Psoas muscle (tissue), 8 donors: ENCODE data around the gene RASGEF1C. TPM values are rescaled to one million over a fixed set of nuclear protein-coding genes. Genes with fewer than 3 reads are reported as not detected.

Experiments used
- ATAC-seq, 4 donors: fragments of 200-7000 bp; cut with Tn5 transposase; one replicate each; pipeline ENCODE4 v1.9.1; 2020; ENCODE audit warnings: moderate library complexity in 3 of 4, mild to moderate bottlenecking in 2 of 4
- DNase-seq, 2 donors: peaks; one replicate each; pipeline ENCODE4 v3.0.0-alpha.2; 2020
- H3K27ac ChIP-seq: fragments of 200-600 bp; one replicate; pipeline ENCODE4 v1.8.0; 2022
- H3K27me3 ChIP-seq, 3 donors: fragments of 200-600 bp in 1 of 3; one replicate each; pipeline versions ENCODE4 v1.6.1 to v1.8.0; 2013 to 2022; ENCODE audit warnings: low read length in 2 of 3, mild to moderate bottlenecking in 2 of 3, moderate library complexity in 1 of 3; ENCODE audit not compliant: insufficient read depth in 3 of 3
- H3K36me3 ChIP-seq, 2 donors: fragments of 200-600 bp in 1 of 2; one replicate each; pipeline versions ENCODE4 v1.6.1 to v1.8.0; 2013 to 2022; ENCODE audit warnings: low read depth in 1 of 2, mild to moderate bottlenecking in 1 of 2, moderate library complexity in 1 of 2; ENCODE audit not compliant: insufficient read depth in 1 of 2
- H3K4me1 ChIP-seq: fragments of 200-600 bp; one replicate; pipeline ENCODE4 v1.8.0; 2022
- H3K4me3 ChIP-seq: fragments of 200-600 bp; one replicate; pipeline ENCODE4 v1.8.0; 2022; ENCODE audit warnings: mild to moderate bottlenecking
- H3K9me3 ChIP-seq: fragments of 200-600 bp; one replicate; pipeline ENCODE4 v1.8.0; 2022
- WGBS, 3 donors: extraction: QIAGEN DNeasy Blood & Tissue Kit; methylation state at CpG; one replicate each; pipeline versions ENCODE4 v1.1.6 to v1.1.7; 2013; 5-methylcytosine and 5-hydroxymethylcytosine counted together
- intact Hi-C, 2 donors: fragments of 100-400 bp; cut with DNase I; formaldehyde crosslinking; loops; one replicate each; pipeline versions ENCODE4 v1.11.0 to v1.14.2; 2022
- polyA plus RNA-seq, 3 donors: library from polyadenylated mRNA; stranded (reverse); fragments of 200-250 nt; gene quantifications; one replicate each; pipeline ENCODE4 v1.2.3, GENCODE V29; 2013
- total RNA-seq, 4 donors: library from RNA; stranded (reverse); fragmentation: NEBNext Ultra II Directional in 2 of 4; extraction: Animal tissue kit (Norgen Biotek cat#: 25700) in 2 of 4; gene quantifications; one replicate each; pipeline versions ENCODE4 v1.2.1 to v1.2.4, GENCODE V29; 2021 to 2023
- TF ChIP-seq, protein P1 (sequence below): fragments of 200-600 bp; IDR thresholded peaks from one replicate; pipeline ENCODE4 v1.8.0; 2022; ENCODE audit warnings: antibody characterized with exemption
- donor health status: healthy with polysubstance abuse.
- donor health status: DM: no; HTN: no; CAD: no; lungs with moderate emphysema.
- donor health status: Bipolar disorder and iron deficiency.
- donor health status: healthy.
- donor health status: DM: yes; HTN: yes; CAD: no.
- donor health status: DM: no; HTN: no; CAD: no.
- donor health status: DM: no; HTN: no; CAD: no.
- donor health status: DM: yes; HTN: yes; CAD: no.

The RASGEF1C gene
- total and polyA plus RNA-seq, 7 donors: 0.03 to 0.05 (median 0.04) TPM; not detected in 4

DNA sequence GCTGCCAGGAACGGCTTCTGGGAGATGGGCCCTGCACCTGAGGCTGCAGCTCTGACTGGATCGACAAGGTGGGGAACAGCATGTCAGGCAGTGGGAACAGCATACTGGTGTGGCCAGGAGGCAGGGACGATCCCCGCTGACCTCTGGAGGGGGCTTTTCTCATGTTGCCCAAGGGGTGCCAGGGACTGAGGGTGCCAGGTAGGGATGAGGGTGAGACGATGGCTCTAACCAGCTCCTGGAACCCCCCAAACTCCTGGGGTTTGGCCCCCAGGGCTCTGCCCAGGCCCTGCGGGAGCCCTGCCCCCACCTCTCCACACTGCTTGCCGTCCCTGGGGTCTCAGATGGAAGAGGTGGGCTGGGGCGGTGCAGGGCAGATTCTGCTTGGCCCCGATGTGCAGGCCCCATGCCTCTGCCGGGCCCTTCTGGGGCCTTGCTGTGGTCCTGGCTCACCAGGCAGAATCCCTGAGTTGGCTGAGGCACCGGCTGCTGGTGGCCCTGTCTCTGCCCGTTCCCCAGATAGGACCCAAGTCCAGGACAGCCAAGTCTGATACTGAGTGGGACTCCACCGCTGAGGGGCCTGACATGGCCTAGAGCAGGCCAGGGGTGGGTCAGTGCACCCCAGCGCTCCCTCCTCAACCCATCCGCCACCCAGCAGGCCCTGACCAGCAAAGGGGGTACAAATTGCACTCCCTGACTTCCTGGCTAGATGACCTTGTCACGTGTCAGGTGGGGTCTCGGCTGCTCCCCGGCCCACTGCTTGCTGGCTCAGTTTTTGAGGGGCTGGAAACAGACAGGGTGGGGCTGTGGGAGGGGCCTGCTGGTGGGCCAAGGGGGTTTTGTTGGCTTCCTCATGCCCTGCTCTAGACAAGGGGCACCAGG lies 109.0 kb downstream of the RASGEF1C start:
- H3K27me3 ChIP-seq: peaks cover 0 to 12% (median 3%) of the 10 kb centered on the region in 3 donors
- 84 to 88% (median 85%) methylated on average over 18 of the region's 18 CpGs for WGBS, 3 donors
- H3K36me3 ChIP-seq: no peaks in the 10 kb centered on the region
- H3K9me3 ChIP-seq: no peaks in the 10 kb centered on the region
- intact Hi-C loops: loop anchor here in 1 of 2 donors (10.0 kb wide), 1 partner anchor 295 kb away; the partner anchor contains the start of gene MGAT4B
- TF ChIP-seq, protein P1, sequence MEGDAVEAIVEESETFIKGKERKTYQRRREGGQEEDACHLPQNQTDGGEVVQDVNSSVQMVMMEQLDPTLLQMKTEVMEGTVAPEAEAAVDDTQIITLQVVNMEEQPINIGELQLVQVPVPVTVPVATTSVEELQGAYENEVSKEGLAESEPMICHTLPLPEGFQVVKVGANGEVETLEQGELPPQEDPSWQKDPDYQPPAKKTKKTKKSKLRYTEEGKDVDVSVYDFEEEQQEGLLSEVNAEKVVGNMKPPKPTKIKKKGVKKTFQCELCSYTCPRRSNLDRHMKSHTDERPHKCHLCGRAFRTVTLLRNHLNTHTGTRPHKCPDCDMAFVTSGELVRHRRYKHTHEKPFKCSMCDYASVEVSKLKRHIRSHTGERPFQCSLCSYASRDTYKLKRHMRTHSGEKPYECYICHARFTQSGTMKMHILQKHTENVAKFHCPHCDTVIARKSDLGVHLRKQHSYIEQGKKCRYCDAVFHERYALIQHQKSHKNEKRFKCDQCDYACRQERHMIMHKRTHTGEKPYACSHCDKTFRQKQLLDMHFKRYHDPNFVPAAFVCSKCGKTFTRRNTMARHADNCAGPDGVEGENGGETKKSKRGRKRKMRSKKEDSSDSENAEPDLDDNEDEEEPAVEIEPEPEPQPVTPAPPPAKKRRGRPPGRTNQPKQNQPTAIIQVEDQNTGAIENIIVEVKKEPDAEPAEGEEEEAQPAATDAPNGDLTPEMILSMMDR: no peak
- H3K4me1 ChIP-seq: no peaks in the 10 kb centered on the region
- DNase-seq (no peak), ATAC-seq (no peak)
- no peak overlapping the region for H3K27ac ChIP-seq
- no peak overlapping the region for H3K4me3 ChIP-seq

DNA sequence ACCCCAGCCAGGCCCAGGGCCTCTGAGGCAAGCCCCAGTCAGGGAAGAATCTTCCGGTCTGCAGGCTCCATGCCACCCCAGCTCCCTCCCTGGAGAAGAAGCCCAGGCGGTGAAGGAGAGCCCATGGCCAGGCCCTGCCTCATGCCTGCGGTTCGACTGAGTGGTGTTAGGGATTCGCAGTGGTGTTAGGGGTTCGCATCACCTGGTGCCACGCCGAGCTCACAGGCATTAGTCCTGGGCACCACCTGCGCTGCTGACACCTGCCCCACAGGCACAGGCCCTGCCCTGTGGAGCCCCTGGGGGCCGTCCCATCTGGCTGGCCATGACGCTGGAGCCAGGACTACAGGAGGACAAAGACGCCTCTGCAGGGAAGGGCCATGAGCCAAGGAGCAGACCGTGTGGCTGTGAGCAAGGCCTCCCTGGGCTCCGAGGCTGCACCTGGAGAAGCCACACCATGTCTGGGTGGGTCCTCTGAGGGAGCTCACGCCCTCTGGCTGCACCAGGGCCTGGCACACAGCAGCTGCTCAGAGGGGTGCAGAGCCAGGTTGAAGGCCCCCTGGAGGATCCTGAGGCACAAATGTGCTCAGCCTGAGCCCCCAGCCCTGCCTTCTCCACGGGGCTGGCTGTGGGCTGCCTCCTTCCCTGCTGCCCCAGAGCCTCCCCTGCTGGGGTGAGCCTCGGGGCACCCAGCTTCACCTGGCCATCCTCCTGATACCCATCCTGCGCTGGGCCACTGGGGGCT lies 109.8 kb downstream of the RASGEF1C start:
- 79 to 82% (median 81%) methylated on average over 17 to 18 of the region's 18 CpGs for WGBS, 3 donors
- Histone ChIP-seq H3K9me3 (no peaks in the 10 kb centered on the region), H3K4me3 (no peak overlapping the region), H3K27ac (no peak overlapping the region), H3K27me3 (peaks cover 0 to 7% (median 3%) of the 10 kb centered on the region in 3 donors), H3K36me3 (no peaks in the 10 kb centered on the region), H3K4me1 (no peaks in the 10 kb centered on the region)
- DNase-seq (no peak), ATAC-seq (no peak)
- intact Hi-C loops: loop anchor here in 1 of 2 donors (10.0 kb wide), 1 partner anchor 294 kb away; the partner anchor contains the start of gene MGAT4B
- TF ChIP-seq, protein P1: no peak

DNA sequence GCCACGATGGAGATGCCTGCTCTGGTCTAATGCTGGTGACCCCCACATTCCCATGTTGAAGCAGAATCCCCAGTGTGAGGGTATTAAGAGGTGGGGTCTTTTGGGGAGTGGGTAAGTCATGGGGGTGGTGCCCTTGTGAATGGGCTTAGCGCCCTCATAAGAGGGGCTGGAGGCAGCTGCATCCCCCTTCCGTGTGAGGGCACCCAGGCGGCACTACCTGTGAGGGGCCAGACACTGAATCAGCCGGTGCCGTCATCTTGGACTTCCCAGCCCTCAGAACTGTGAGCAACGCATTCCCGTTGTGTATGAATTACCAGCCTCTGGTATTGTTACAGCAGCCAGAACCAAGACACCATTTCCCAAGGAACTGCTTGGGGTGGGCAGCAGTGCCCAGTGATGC lies 110.5 kb downstream of the RASGEF1C start:
- intact Hi-C loops: loop anchor here in 1 of 2 donors (10.0 kb wide), 1 partner anchor 294 kb away; the partner anchor contains the start of gene MGAT4B
- ATAC-seq (no peak), DNase-seq (no peak)
- Histone ChIP-seq H3K4me1 (no peaks in the 10 kb centered on the region), H3K36me3 (no peaks in the 10 kb centered on the region), H3K9me3 (no peaks in the 10 kb centered on the region), H3K27ac (no peak overlapping the region), H3K27me3 (peaks cover 0 to 4% (median 3%) of the 10 kb centered on the region in 3 donors), H3K4me3 (no peak overlapping the region)
- TF ChIP-seq, protein P1: no peak
- 82 to 87% (median 86%) methylated on average over 8 of the region's 8 CpGs for WGBS, 3 donors

DNA sequence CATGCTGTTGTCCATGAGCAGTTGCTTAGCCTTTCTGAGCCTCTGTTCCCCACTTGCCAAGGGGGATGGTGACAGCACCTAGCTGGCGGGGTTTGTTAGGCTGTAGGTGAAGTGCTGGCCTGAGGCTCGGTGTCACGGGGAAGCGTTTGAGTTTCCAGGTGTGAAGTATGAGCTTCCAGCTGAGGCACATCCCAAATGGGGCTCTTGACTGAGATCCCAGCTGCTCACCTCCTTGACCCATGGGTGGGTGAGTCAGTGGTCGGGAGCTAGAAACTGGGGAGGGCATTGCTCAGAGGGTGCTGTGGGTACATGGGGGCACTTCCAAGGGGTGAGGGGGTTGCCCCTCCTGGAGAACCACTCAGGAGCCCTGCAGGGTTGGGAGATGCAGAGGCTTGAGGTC lies 111.1 kb downstream of the RASGEF1C start:
- no peaks in the 10 kb centered on the region for H3K9me3 ChIP-seq
- 83 to 86% (median 84%) methylated on average over 5 of the region's 5 CpGs for WGBS, 3 donors
- ATAC-seq (no peak), DNase-seq (no peak)
- intact Hi-C loops: loop anchor here in 1 of 2 donors (10.0 kb wide), 1 partner anchor 293 kb away; the partner anchor contains the start of gene MGAT4B
- H3K27ac ChIP-seq: no peak overlapping the region
- no peak overlapping the region for H3K4me3 ChIP-seq
- H3K36me3 ChIP-seq: no peaks in the 10 kb centered on the region
- peaks cover 0 to 4% (median 3%) of the 10 kb centered on the region in 3 donors for H3K27me3 ChIP-seq
- no peaks in the 10 kb centered on the region for H3K4me1 ChIP-seq
- TF ChIP-seq, protein P1: no peak
